Fibroblast of skin of abdomen (primary cell): ENCODE results near the gene GRPEL1.

Experiments used
- DNase-seq: peaks from one replicate; pipeline ENCODE4 v3.0.0-alpha.2; 2013

Gene GRPEL1

GRCh38 chr4:7021355-7021754 is 46.5 kb downstream of the GRPEL1 start:
- DNase-seq: no peak

- DNase-seq: no peak
Observed at GRCh38 chr4:7020856-7021255, 47.0 kb downstream of the GRPEL1 start.

- no peak for DNase-seq
Observed at GRCh38 chr4:7020290-7020689, 47.6 kb downstream of the GRPEL1 start.

- DNase-seq: no peak
Observed at GRCh38 chr4:7019367-7019766, 48.5 kb downstream of the GRPEL1 start.

- DNase-seq: no peak
Observed at GRCh38 chr4:7018281-7018680, 49.6 kb downstream of the GRPEL1 start.

- no peak for DNase-seq
Observed at GRCh38 chr4:7017446-7018048, 50.3 kb downstream of the GRPEL1 start.

GRCh38 chr4:7016512-7016911 is 51.4 kb downstream of the GRPEL1 start:
- no peak for DNase-seq

- DNase-seq: no peak
Observed at GRCh38 chr4:7016086-7016485, 51.8 kb downstream of the GRPEL1 start.

- no peak for DNase-seq
Observed at GRCh38 chr4:7015383-7016035, 52.4 kb downstream of the GRPEL1 start.

GRCh38 chr4:7014815-7015214 is 53.0 kb downstream of the GRPEL1 start:
- no peak for DNase-seq

GRCh38 chr4:7013175-7013574 is 54.7 kb downstream of the GRPEL1 start:
- DNase-seq: no peak

- no peak for DNase-seq
Observed at GRCh38 chr4:7009564-7009963, 58.3 kb downstream of the GRPEL1 start.
